Thymus (tissue), 11 donors: ENCODE results near the gene ARID1B. TPM values are rescaled to one million over a fixed set of nuclear protein-coding genes. Genes with fewer than 3 reads are reported as not detected.

Source experiments
- DNase-seq, 9 donors: peaks; one replicate each; pipeline ENCODE4 v3.0.0-alpha.2; 2013; ENCODE audit warnings: low spot score in 9 of 9, low read depth in 6 of 9, missing footprints in 1 of 9
- H3K27ac ChIP-seq, 2 donors: one replicate each; pipeline ENCODE4 v1.5.1; 2013; ENCODE audit warnings: control low read depth in 1 of 2, low read depth in 1 of 2, low read length in 1 of 2, mild to moderate bottlenecking in 1 of 2, moderate library complexity in 1 of 2
- H3K27me3 ChIP-seq, 2 donors: one replicate each; pipeline ENCODE4 v1.5.1; 2013; ENCODE audit warnings: low read length in 1 of 2; ENCODE audit not compliant: control insufficient read depth in 2 of 2, insufficient read depth in 1 of 2
- H3K36me3 ChIP-seq, 2 donors: one replicate each; pipeline ENCODE4 v1.5.1; 2013; ENCODE audit warnings: low read length in 1 of 2, mild to moderate bottlenecking in 1 of 2, moderate library complexity in 1 of 2; ENCODE audit not compliant: control insufficient read depth in 2 of 2, insufficient read depth in 2 of 2
- H3K4me1 ChIP-seq, 2 donors: one replicate each; pipeline ENCODE4 v1.5.1; 2013; ENCODE audit warnings: low read length in 2 of 2; ENCODE audit not compliant: control insufficient read depth in 2 of 2, insufficient read depth in 2 of 2
- H3K4me3 ChIP-seq, 2 donors: one replicate each; pipeline ENCODE4 v1.5.1; 2013; ENCODE audit warnings: low read length in 2 of 2, control low read depth in 1 of 2, mild to moderate bottlenecking in 1 of 2
- H3K9me3 ChIP-seq, 2 donors: one replicate each; pipeline ENCODE4 v1.5.1; 2013; ENCODE audit warnings: low read length in 1 of 2, mild to moderate bottlenecking in 1 of 2; ENCODE audit not compliant: control insufficient read depth in 2 of 2, insufficient read depth in 1 of 2
- WGBS: extraction: QIAGEN DNeasy Blood & Tissue Kit; methylation state at CpG from one replicate; pipeline ENCODE4 v1.1.7; 2013; 5-methylcytosine and 5-hydroxymethylcytosine counted together
- polyA plus RNA-seq: library from polyadenylated mRNA; stranded (reverse); fragments of 200-250 nt; gene quantifications from one replicate; pipeline ENCODE4 v1.2.3, GENCODE V29; 2013
- total RNA-seq: library from RNA; stranded (reverse); fragments of 120-200 nt; gene quantifications from one replicate; pipeline ENCODE4 v1.2.4, GENCODE V29; 2013
- donor health status: healthy.

ARID1B gene
- total and polyA plus RNA-seq, 2 donors, result 24.0 to 26.5 TPM

GRCh38 chr6:156795825-156796224, 18.6 kb downstream of the ARID1B start:
- H3K4me3 ChIP-seq, result no peak overlapping the region
- H3K4me1 ChIP-seq, result peaks cover 3 to 9% of the 10 kb centered on the region in 2 donors
- no peak for DNase-seq
- no peak overlapping the region for H3K27ac ChIP-seq
- no peaks in the 10 kb centered on the region for H3K27me3 ChIP-seq
- WGBS, result 92% methylated on average over 9 of the region's 9 CpGs
- H3K9me3 ChIP-seq, result no peaks in the 10 kb centered on the region
- peaks cover 7 to 8% of the 10 kb centered on the region in 2 donors for H3K36me3 ChIP-seq

- WGBS, result 96% methylated on average over 3 of the region's 3 CpGs
- no peaks in the 10 kb centered on the region for H3K27me3 ChIP-seq
- no peak for DNase-seq
- H3K9me3 ChIP-seq, result no peaks in the 10 kb centered on the region
- H3K4me3 ChIP-seq, result no peak overlapping the region
- peaks cover 0 to 9% of the 10 kb centered on the region in 2 donors for H3K4me1 ChIP-seq
- peaks cover 3 to 8% of the 10 kb centered on the region in 2 donors for H3K36me3 ChIP-seq
- no peak overlapping the region for H3K27ac ChIP-seq
Observed at GRCh38 chr6:156796627-156797026, 19.4 kb downstream of the ARID1B start.

- WGBS, result 98% methylated on average over 19 of the region's 19 CpGs
- no peak for DNase-seq
- H3K4me1 ChIP-seq, result peaks cover 0 to 9% of the 10 kb centered on the region in 2 donors
- H3K27ac ChIP-seq, result no peak overlapping the region
- no peak overlapping the region for H3K4me3 ChIP-seq
- peaks cover 3 to 8% of the 10 kb centered on the region in 2 donors for H3K36me3 ChIP-seq
- H3K27me3 ChIP-seq, result no peaks in the 10 kb centered on the region
- no peaks in the 10 kb centered on the region for H3K9me3 ChIP-seq
Observed at GRCh38 chr6:156797901-156798735, 20.9 kb downstream of the ARID1B start.

GRCh38 chr6:156801712-156802111, 24.5 kb downstream of the ARID1B start:
- no peaks in the 10 kb centered on the region for H3K9me3 ChIP-seq
- peaks cover 0 to under 1% of the 10 kb centered on the region in 2 donors for H3K4me1 ChIP-seq
- H3K27me3 ChIP-seq, result no peaks in the 10 kb centered on the region
- H3K27ac ChIP-seq, result no peak overlapping the region
- H3K4me3 ChIP-seq, result no peak overlapping the region
- H3K36me3 ChIP-seq, result peaks cover 3 to 8% of the 10 kb centered on the region in 2 donors
- WGBS, result 91% methylated on average over 6 of the region's 6 CpGs
- DNase-seq, result no peak

- Histone ChIP-seq H3K36me3 (no peaks in the 10 kb centered on the region), H3K4me1 (peaks cover 0 to 5% of the 10 kb centered on the region in 2 donors), H3K4me3 (no peak overlapping the region), H3K27ac (no peak overlapping the region), H3K9me3 (no peaks in the 10 kb centered on the region), H3K27me3 (no peaks in the 10 kb centered on the region)
- no peak for DNase-seq
- WGBS, result 83% methylated on average over 2 of the region's 2 CpGs
Observed at GRCh38 chr6:156803353-156803752, 26.2 kb downstream of the ARID1B start.

- Histone ChIP-seq H3K4me1 (peaks cover 0 to 9% of the 10 kb centered on the region in 2 donors), H3K27me3 (no peaks in the 10 kb centered on the region), H3K9me3 (no peaks in the 10 kb centered on the region), H3K36me3 (no peaks in the 10 kb centered on the region), H3K27ac (no peak overlapping the region), H3K4me3 (no peak overlapping the region)
- WGBS, result 97% methylated on average over 4 of the region's 4 CpGs
- no peak for DNase-seq
Observed at GRCh38 chr6:156804402-156804801, 27.2 kb downstream of the ARID1B start.

GRCh38 chr6:156806155-156806554, 29.0 kb downstream of the ARID1B start:
- Histone ChIP-seq H3K4me3 (no peak overlapping the region), H3K27ac (no peak overlapping the region), H3K9me3 (no peaks in the 10 kb centered on the region), H3K4me1 (peaks cover 3 to 14% of the 10 kb centered on the region in 2 donors), H3K36me3 (no peaks in the 10 kb centered on the region), H3K27me3 (no peaks in the 10 kb centered on the region)
- 96% methylated on average over 4 of the region's 4 CpGs for WGBS
- no peak for DNase-seq

- no peak overlapping the region for H3K27ac ChIP-seq
- no peak overlapping the region for H3K4me3 ChIP-seq
- H3K9me3 ChIP-seq, result no peaks in the 10 kb centered on the region
- H3K27me3 ChIP-seq, result no peaks in the 10 kb centered on the region
- no peaks in the 10 kb centered on the region for H3K36me3 ChIP-seq
- DNase-seq, result no peak
- WGBS, result 92% methylated on average over 11 of the region's 11 CpGs
- H3K4me1 ChIP-seq, result peaks cover 3 to 17% of the 10 kb centered on the region in 2 donors
Observed at GRCh38 chr6:156807028-156807427, 29.9 kb downstream of the ARID1B start.

- H3K4me1 ChIP-seq, result peaks cover 3 to 17% of the 10 kb centered on the region in 2 donors
- H3K27ac ChIP-seq, result no peak overlapping the region
- 84% methylated on average over 6 of the region's 6 CpGs for WGBS
- H3K27me3 ChIP-seq, result no peaks in the 10 kb centered on the region
- no peak for DNase-seq
- H3K36me3 ChIP-seq, result no peaks in the 10 kb centered on the region
- H3K4me3 ChIP-seq, result no peak overlapping the region
- H3K9me3 ChIP-seq, result no peaks in the 10 kb centered on the region
Observed at GRCh38 chr6:156807795-156808194, 30.6 kb downstream of the ARID1B start.
